ENCODE data around the gene P3H2. TPM values are rescaled to one million over a fixed set of nuclear protein-coding genes. Genes with fewer than 3 reads are reported as not detected.

Gene P3H2, protein sequence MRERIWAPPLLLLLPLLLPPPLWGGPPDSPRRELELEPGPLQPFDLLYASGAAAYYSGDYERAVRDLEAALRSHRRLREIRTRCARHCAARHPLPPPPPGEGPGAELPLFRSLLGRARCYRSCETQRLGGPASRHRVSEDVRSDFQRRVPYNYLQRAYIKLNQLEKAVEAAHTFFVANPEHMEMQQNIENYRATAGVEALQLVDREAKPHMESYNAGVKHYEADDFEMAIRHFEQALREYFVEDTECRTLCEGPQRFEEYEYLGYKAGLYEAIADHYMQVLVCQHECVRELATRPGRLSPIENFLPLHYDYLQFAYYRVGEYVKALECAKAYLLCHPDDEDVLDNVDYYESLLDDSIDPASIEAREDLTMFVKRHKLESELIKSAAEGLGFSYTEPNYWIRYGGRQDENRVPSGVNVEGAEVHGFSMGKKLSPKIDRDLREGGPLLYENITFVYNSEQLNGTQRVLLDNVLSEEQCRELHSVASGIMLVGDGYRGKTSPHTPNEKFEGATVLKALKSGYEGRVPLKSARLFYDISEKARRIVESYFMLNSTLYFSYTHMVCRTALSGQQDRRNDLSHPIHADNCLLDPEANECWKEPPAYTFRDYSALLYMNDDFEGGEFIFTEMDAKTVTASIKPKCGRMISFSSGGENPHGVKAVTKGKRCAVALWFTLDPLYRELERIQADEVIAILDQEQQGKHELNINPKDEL
- 10 to 100 TPM in 1 of 4 donors, 1 to 10 TPM in 2, under 1 TPM in 1; 0.70 to 23.1 (median 7.5) TPM for total RNA-seq

DNA sequence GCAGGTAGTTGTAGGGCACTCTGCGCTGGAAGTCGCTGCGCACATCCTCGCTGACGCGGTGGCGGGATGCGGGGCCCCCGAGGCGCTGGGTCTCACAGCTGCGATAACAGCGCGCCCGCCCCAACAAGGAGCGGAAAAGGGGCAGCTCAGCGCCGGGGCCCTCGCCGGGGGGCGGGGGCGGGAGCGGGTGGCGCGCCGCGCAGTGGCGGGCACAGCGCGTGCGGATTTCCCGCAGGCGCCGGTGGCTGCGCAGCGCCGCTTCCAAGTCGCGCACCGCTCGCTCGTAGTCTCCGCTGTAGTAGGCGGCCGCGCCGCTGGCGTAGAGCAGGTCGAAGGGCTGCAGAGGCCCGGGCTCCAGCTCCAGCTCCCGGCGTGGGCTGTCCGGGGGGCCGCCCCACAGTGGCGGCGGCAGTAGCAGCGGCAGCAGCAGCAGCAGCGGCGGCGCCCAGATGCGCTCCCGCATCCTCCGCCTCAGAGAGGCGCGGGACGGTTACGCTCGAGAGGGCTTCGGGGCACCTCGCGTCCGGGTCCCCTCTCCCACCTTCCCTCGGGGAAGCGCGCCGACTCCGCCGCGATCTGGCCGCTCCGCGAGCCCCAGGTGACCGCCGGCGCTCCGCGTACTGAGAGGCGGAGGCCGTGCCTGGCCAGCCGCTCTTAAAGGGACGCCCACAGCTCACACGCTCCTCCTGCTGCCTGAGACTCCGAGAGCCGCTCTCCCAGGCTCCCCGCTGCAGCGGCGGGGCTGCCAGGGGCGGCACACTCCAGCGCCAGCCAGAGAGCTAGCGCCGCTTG lies at the start of gene P3H2:
TSS of gene P3H2 (minus strand) at position 629 of the 792 bp plus-strand sequence. CDS start at position 463, 166 bp downstream.
- peak in 2 of 3 donors; percentile 73 to 76 for DNase-seq
- H3K27me3 ChIP-seq = no peaks in the 10 kb centered on the region
- peaks cover 0 to 9% (median 0%) of the 10 kb centered on the region in 4 donors for H3K4me1 ChIP-seq
- no peaks in the 10 kb centered on the region for H3K36me3 ChIP-seq
- no peak for TF ChIP-seq POLR2A (IDR thresholded peaks at IDR 0.05)
- TF ChIP-seq, protein P1, sequence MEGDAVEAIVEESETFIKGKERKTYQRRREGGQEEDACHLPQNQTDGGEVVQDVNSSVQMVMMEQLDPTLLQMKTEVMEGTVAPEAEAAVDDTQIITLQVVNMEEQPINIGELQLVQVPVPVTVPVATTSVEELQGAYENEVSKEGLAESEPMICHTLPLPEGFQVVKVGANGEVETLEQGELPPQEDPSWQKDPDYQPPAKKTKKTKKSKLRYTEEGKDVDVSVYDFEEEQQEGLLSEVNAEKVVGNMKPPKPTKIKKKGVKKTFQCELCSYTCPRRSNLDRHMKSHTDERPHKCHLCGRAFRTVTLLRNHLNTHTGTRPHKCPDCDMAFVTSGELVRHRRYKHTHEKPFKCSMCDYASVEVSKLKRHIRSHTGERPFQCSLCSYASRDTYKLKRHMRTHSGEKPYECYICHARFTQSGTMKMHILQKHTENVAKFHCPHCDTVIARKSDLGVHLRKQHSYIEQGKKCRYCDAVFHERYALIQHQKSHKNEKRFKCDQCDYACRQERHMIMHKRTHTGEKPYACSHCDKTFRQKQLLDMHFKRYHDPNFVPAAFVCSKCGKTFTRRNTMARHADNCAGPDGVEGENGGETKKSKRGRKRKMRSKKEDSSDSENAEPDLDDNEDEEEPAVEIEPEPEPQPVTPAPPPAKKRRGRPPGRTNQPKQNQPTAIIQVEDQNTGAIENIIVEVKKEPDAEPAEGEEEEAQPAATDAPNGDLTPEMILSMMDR (IDR thresholded peaks at IDR 0.05) = peak in 4 of 6 experiments; percentile 20 to 46 (median 38)
- peak within 1 kb of the TSS; percentile 34 to 80 (median 53) for H3K4me3 ChIP-seq
- H3K27ac ChIP-seq = peak within 1 kb of the TSS in 3 of 4 donors; percentile 52 to 84 (median 59)
- H3K9me3 ChIP-seq = no peaks in the 10 kb centered on the region

- no peak for TF ChIP-seq POLR2A (IDR thresholded peaks at IDR 0.05)
- TF ChIP-seq, protein P1 (IDR thresholded peaks at IDR 0.05) = no peak
- no peak for DNase-seq
Measured at GRCh38 chr3:190169877-190170276, 49.2 kb upstream of the P3H2 start.

GRCh38 chr3:190169243-190169642 lies 48.5 kb upstream of the P3H2 start:
- Histone ChIP-seq H3K4me3 (no peak overlapping the region), H3K9me3 (no peaks in the 10 kb centered on the region), H3K27ac (no peak overlapping the region), H3K4me1 (peaks cover 0 to 6% (median 0%) of the 10 kb centered on the region in 4 donors), H3K36me3 (no peaks in the 10 kb centered on the region), H3K27me3 (no peaks in the 10 kb centered on the region)
- DNase-seq = no peak
- no peak for TF ChIP-seq POLR2A (IDR thresholded peaks at IDR 0.05)
- TF ChIP-seq, protein P1 (IDR thresholded peaks at IDR 0.05) = no peak

More at GRCh38 chr3:190169877-190170276, 49.2 kb upstream of the P3H2 start:
- Histone ChIP-seq H3K4me1 (peaks cover 0 to 6% (median 0%) of the 10 kb centered on the region in 4 donors), H3K36me3 (no peaks in the 10 kb centered on the region), H3K9me3 (no peaks in the 10 kb centered on the region), H3K4me3 (peak overlapping the region in 1 of 4 donors; percentile 21), H3K27me3 (no peaks in the 10 kb centered on the region), H3K27ac (no peak overlapping the region)

- Histone ChIP-seq H3K9me3 (no peaks in the 10 kb centered on the region), H3K27me3 (no peaks in the 10 kb centered on the region), H3K4me3 (no peak overlapping the region), H3K36me3 (no peaks in the 10 kb centered on the region), H3K27ac (no peak overlapping the region), H3K4me1 (peaks cover 0 to 6% (median 0%) of the 10 kb centered on the region in 4 donors)
- TF ChIP-seq, protein P1 (IDR thresholded peaks at IDR 0.05) = no peak
- no peak for TF ChIP-seq POLR2A (IDR thresholded peaks at IDR 0.05)
- DNase-seq = no peak
Measured at GRCh38 chr3:190167936-190168680, 47.4 kb upstream of the P3H2 start.
